PC-3 (cell line): ENCODE data around the gene S1PR2. TPM values are rescaled to one million over a fixed set of nuclear protein-coding genes. Genes with fewer than 3 reads are reported as not detected.
A peak's percentile ranks its signal among the peaks of the same experiment; 100 is the strongest.

ENCODE experiments used
- ATAC-seq: fragments of 200-7000 bp; cut with Tn5 transposase; 2 replicates; pipeline ENCODE4 v1.9.1; 2020; ENCODE audit warnings: mild to moderate bottlenecking, moderate library complexity
- BruUV-seq: library from RNA; stranded (reverse); fragments of 400-500 nt; replicated peaks from 2 replicates; lab custom pipeline; 2021; lab: Mats Ljungman, UMichigan
- CTCF ChIA-PET: fragments of 300-600 bp; sonication (Branson Sonifier 250); formaldehyde crosslinking; loops from one replicate; lab custom pipeline; 2022; ENCODE audit warnings: antibody characterized with exemption; lab: Charles Lee
- POLR2A ChIA-PET: fragments of 300-600 bp; sonication (Branson Sonifier 250); formaldehyde crosslinking; loops from one replicate; lab custom pipeline; 2022; ENCODE audit warnings: antibody characterized with exemption; ENCODE audit not compliant: unreplicated experiment; lab: Charles Lee
- DNase-seq: peaks from one replicate; pipeline ENCODE4 v3.0.0-alpha.2; 2015
- H2AFZ ChIP-seq: fragments of 300-600 bp; sonication (generic); 2 replicates; pipeline ENCODE4 v1.6.0; 2016; ENCODE audit warnings: antibody characterized with exemption, low read length
- H3F3A ChIP-seq: fragments of 300-600 bp; sonication (generic); one replicate; pipeline ENCODE4 v1.6.0; 2017; ENCODE audit warnings: antibody characterized with exemption, low read length, control low read depth, mild to moderate bottlenecking; ENCODE audit not compliant: unreplicated experiment
- H3K27ac ChIP-seq: fragments of 300-600 bp; sonication (generic); 2 replicates; pipeline ENCODE4 v1.5.1; 2016; ENCODE audit warnings: mild to moderate bottlenecking, low read length
- H3K27me3 ChIP-seq: fragments of 300-600 bp; sonication (generic); 2 replicates; pipeline ENCODE4 v1.6.1; 2016; ENCODE audit warnings: low read length, mixed read lengths
- H3K36me3 ChIP-seq: fragments of 300-600 bp; sonication (generic); 2 replicates; pipeline ENCODE4 v1.6.1; 2016; ENCODE audit warnings: low read depth, mixed run types, low read length, mixed read lengths
- H3K4me1 ChIP-seq: fragments of 300-600 bp; sonication (generic); 2 replicates; pipeline ENCODE4 v1.5.1; 2016; ENCODE audit warnings: low read length; ENCODE audit not compliant: insufficient read depth
- H3K4me2 ChIP-seq: fragments of 300-600 bp; sonication (generic); 2 replicates; pipeline ENCODE4 v1.6.0; 2016; ENCODE audit warnings: low read length
- H3K4me3 ChIP-seq: fragments of 300-600 bp; sonication (generic); 2 replicates; pipeline ENCODE4 v1.5.1; 2016; ENCODE audit warnings: mild to moderate bottlenecking, low read length, mixed read lengths
- H3K79me2 ChIP-seq: fragments of 300-600 bp; sonication (generic); 2 replicates; pipeline ENCODE4 v1.6.1; 2017; ENCODE audit warnings: low read length, mixed read lengths
- H3K9ac ChIP-seq: fragments of 300-600 bp; sonication (generic); 2 replicates; pipeline ENCODE4 v1.6.0; 2016; ENCODE audit warnings: mild to moderate bottlenecking, low read length
- H3K9me2 ChIP-seq: fragments of 300-600 bp; sonication (generic); replicated peaks from 2 replicates; pipeline ENCODE4 v1.6.1; 2016; ENCODE audit warnings: mixed run types, low read length, mixed read lengths
- H3K9me3 ChIP-seq: fragments of 300-600 bp; sonication (generic); 2 replicates; pipeline ENCODE4 v1.6.1; 2016; ENCODE audit warnings: low read length, mixed read lengths
- H4K20me1 ChIP-seq: fragments of 300-600 bp; sonication (generic); 2 replicates; pipeline ENCODE4 v1.6.1; 2016; ENCODE audit warnings: low read length, mixed read lengths
- EZH2 ChIP-seq: fragments of 300-600 bp; sonication (generic); IDR thresholded peaks from one replicate; pipeline ENCODE4 v1.6.1; 2017; ENCODE audit warnings: antibody characterized with exemption, mild to moderate bottlenecking, low read length; ENCODE audit not compliant: unreplicated experiment
- EZH2phosphoT487 ChIP-seq: fragments of 300-600 bp; sonication (generic); IDR thresholded peaks from 2 replicates; pipeline ENCODE4 v1.6.1; 2018; ENCODE audit warnings: mild to moderate bottlenecking, antibody characterized with exemption, low read length, borderline replicate concordance
- intact Hi-C: fragments of 100-400 bp; cut with micrococcal nuclease; formaldehyde crosslinking; loops from 2 replicates; pipeline ENCODE4 v1.9.0; 2023
- total RNA-seq: library from RNA; depleted of rRNA; stranded (reverse); fragments of >200 nt; gene quantifications from 2 replicates; pipeline ENCODE4 v1.2.3, GENCODE V29; 2014
- TF ChIP-seq, protein P1 (sequence below): fragments of 300-600 bp; sonication (generic); conservative IDR thresholded peaks from 2 replicates; pipeline ENCODE4 v1.5.1; 2017; ENCODE audit warnings: antibody characterized with exemption, low read depth, mild to moderate bottlenecking, low read length

S1PR2 gene
- total RNA-seq, 1 experiment from 2014 or later, result 4.1 TPM

DNA sequence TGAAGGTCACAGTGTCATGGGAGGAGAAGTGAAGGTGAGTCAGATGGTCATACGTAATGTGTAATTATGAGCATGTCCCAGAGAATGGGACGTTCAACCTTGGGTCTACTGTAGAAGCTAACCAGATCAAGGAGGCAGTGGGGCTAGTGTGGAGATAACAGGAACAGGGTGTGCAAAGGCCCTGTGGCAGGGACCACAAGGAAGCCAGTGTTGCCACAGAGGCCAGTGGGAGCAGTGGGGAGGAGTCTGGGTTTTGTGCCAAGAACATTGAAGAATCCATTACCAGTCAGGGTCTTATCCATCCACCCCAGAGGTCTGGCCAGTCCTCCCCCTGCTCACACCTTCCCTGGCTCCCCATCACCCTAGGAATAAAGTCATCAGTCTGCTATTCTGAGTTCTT lies 24.2 kb upstream of the S1PR2 start:
- Histone ChIP-seq H3K4me3 (no peak overlapping the region), H3K27ac (no peak overlapping the region), H4K20me1 (no peaks in the 10 kb centered on the region), H3K4me2 (no peak overlapping the region), H3K27me3 (no peaks in the 10 kb centered on the region), H2AFZ (no peak overlapping the region), H3K79me2 (peaks cover 27% of the 10 kb centered on the region), H3K9ac (no peak overlapping the region), H3K4me1 (peaks cover 17% of the 10 kb centered on the region), H3K9me3 (no peaks in the 10 kb centered on the region), H3F3A (peaks cover 4% of the 10 kb centered on the region), H3K36me3 (peaks cover 42% of the 10 kb centered on the region), H3K9me2 (no peaks in the 10 kb centered on the region)
- ChIA-PET POLR2A (no interaction called here), CTCF (no interaction called here)
- no TSS peak for BruUV-seq
- TF ChIP-seq, protein P1, sequence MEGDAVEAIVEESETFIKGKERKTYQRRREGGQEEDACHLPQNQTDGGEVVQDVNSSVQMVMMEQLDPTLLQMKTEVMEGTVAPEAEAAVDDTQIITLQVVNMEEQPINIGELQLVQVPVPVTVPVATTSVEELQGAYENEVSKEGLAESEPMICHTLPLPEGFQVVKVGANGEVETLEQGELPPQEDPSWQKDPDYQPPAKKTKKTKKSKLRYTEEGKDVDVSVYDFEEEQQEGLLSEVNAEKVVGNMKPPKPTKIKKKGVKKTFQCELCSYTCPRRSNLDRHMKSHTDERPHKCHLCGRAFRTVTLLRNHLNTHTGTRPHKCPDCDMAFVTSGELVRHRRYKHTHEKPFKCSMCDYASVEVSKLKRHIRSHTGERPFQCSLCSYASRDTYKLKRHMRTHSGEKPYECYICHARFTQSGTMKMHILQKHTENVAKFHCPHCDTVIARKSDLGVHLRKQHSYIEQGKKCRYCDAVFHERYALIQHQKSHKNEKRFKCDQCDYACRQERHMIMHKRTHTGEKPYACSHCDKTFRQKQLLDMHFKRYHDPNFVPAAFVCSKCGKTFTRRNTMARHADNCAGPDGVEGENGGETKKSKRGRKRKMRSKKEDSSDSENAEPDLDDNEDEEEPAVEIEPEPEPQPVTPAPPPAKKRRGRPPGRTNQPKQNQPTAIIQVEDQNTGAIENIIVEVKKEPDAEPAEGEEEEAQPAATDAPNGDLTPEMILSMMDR, result no peak
- no peak for TF ChIP-seq EZH2
- TF ChIP-seq EZH2phosphoT487, result no peak
- ATAC-seq, result no peak
- no peak for DNase-seq
- intact Hi-C loops, result no loop called here

DNA sequence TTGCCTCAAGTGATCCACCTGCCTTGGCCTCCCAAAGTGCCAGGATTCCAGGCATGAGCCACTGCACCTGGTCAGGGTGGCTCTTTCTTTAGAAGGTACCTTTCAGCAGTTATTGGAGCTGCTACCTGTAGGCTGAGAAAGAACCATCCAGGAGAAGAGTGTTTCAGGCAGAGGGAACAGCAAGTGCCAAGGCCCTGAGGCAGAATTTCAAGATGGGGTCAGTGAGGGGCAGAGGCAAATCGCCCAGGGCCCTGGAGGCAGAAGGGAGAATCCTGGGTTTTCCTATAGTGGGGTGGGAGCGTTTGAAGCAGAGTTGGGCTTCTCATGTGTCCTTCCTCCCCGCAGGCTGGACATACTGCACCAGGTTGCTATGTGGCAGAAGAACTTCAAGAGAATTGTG lies 23.1 kb upstream of the S1PR2 start:
- ChIA-PET CTCF (no interaction called here), POLR2A (no interaction called here)
- TF ChIP-seq EZH2, result no peak
- TF ChIP-seq, protein P1, result no peak
- no peak for TF ChIP-seq EZH2phosphoT487
- no peak overlapping the region for H3K9ac ChIP-seq
- no peaks in the 10 kb centered on the region for H3K9me3 ChIP-seq
- H3K4me2 ChIP-seq, result no peak overlapping the region
- H2AFZ ChIP-seq, result no peak overlapping the region
- H3K9me2 ChIP-seq, result no peaks in the 10 kb centered on the region
- no peak for DNase-seq
- H3K27ac ChIP-seq, result no peak overlapping the region
- no peaks in the 10 kb centered on the region for H3F3A ChIP-seq
- H3K79me2 ChIP-seq, result peaks cover 27% of the 10 kb centered on the region
- no peak for ATAC-seq
- BruUV-seq, result no TSS peak
- no peak overlapping the region for H3K4me3 ChIP-seq
- peaks cover 8% of the 10 kb centered on the region; the same call in 1 of the 2 replicates for H3K4me1 ChIP-seq
- peaks cover 39% of the 10 kb centered on the region for H3K36me3 ChIP-seq
- intact Hi-C loops, result loop anchor here (5.0 kb wide), 1 partner anchor 227 kb away; no protein-coding TSS in a partner anchor
- no peaks in the 10 kb centered on the region for H3K27me3 ChIP-seq
- no peaks in the 10 kb centered on the region for H4K20me1 ChIP-seq

- BruUV-seq, result TSS peak; percentile 62
Observed at GRCh38 chr19:10252707-10253106, 21.6 kb upstream of the S1PR2 start.

More at GRCh38 chr19:10252707-10253106, 21.6 kb upstream of the S1PR2 start:
- peak overlapping the region; percentile 97 for H3K4me2 ChIP-seq
- ATAC-seq, result no peak
- H3K36me3 ChIP-seq, result peaks cover 29% of the 10 kb centered on the region
- no peaks in the 10 kb centered on the region for H3K9me2 ChIP-seq
- POLR2A ChIA-PET, result no interaction called here
- H3K27me3 ChIP-seq, result no peaks in the 10 kb centered on the region
- peak overlapping the region; percentile 94 for H3K9ac ChIP-seq
- CTCF ChIA-PET, result no interaction called here
- no peaks in the 10 kb centered on the region for H3K9me3 ChIP-seq
- intact Hi-C loops, result loop anchor here (5.0 kb wide), 1 partner anchor 225 kb away; no protein-coding TSS in a partner anchor
- H3K79me2 ChIP-seq, result peaks cover 27% of the 10 kb centered on the region
- no peaks in the 10 kb centered on the region for H4K20me1 ChIP-seq
- H3K4me1 ChIP-seq, result peaks cover 8% of the 10 kb centered on the region; the same call in 1 of the 2 replicates
- peak overlapping the region; percentile 99 for H2AFZ ChIP-seq
- peak overlapping the region; percentile 97 for H3K4me3 ChIP-seq
- H3K27ac ChIP-seq, result peak overlapping the region; percentile 46
- no peak for DNase-seq
- no peaks in the 10 kb centered on the region for H3F3A ChIP-seq
- no peak for TF ChIP-seq EZH2
- no peak for TF ChIP-seq EZH2phosphoT487
- TF ChIP-seq, protein P1, result no peak
